NB4 (cell line): ENCODE measurements around the gene ACTA2.

Source experiments
- DNase-seq: peaks from one replicate; pipeline ENCODE4 v3.0.0; 2010; ENCODE audit warnings: low read depth
- H3K4me3 ChIP-seq: one replicate; pipeline ENCODE4 v1.5.1; 2011; ENCODE audit warnings: mild to moderate bottlenecking, low read depth, low read length, moderate library complexity
- MYC ChIP-seq: IDR thresholded peaks from 2 replicates; pipeline ENCODE4 v1.6.1; 2011; ENCODE audit warnings: low read depth, low read length
- POLR2A ChIP-seq: IDR thresholded peaks from 2 replicates; pipeline ENCODE4 v1.6.1; 2011; ENCODE audit warnings: mild to moderate bottlenecking; ENCODE audit not compliant: insufficient read length; ENCODE audit errors: extremely low read depth
- TF ChIP-seq, protein P1 (sequence below): IDR thresholded peaks from 2 replicates; pipeline ENCODE4 v1.6.1; 2011; ENCODE audit warnings: low read depth, low read length
- TF ChIP-seq, protein P2 (sequence below): IDR thresholded peaks from one replicate; pipeline ENCODE4 v1.5.1; 2012; ENCODE audit warnings: low read depth, low read length

Gene ACTA2

DNA sequence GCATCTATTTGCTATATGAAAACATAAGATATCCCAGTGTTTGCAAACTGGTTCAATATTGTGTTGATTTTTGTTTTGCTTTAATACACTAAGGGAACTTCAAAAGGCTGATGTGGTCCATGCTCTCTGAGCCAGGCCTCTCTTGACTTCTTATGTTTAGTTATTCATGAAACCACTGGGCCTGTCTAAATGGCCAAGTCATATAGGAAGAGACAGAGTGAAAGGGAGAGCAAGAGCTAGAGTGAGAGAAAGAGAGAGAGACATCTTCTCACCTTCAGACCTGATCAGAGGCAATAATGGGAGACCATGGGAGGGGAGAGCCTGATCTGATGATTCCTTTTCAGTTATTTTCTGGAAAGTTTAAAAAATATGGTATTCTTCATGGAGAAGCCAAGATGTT is 32.0 kb upstream of the ACTA2 start:
- H3K4me3 ChIP-seq = no peak overlapping the region
- TF ChIP-seq POLR2A = no peak
- no peak for TF ChIP-seq MYC
- TF ChIP-seq, protein P1, sequence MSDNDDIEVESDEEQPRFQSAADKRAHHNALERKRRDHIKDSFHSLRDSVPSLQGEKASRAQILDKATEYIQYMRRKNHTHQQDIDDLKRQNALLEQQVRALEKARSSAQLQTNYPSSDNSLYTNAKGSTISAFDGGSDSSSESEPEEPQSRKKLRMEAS = no peak
- TF ChIP-seq, protein P2, sequence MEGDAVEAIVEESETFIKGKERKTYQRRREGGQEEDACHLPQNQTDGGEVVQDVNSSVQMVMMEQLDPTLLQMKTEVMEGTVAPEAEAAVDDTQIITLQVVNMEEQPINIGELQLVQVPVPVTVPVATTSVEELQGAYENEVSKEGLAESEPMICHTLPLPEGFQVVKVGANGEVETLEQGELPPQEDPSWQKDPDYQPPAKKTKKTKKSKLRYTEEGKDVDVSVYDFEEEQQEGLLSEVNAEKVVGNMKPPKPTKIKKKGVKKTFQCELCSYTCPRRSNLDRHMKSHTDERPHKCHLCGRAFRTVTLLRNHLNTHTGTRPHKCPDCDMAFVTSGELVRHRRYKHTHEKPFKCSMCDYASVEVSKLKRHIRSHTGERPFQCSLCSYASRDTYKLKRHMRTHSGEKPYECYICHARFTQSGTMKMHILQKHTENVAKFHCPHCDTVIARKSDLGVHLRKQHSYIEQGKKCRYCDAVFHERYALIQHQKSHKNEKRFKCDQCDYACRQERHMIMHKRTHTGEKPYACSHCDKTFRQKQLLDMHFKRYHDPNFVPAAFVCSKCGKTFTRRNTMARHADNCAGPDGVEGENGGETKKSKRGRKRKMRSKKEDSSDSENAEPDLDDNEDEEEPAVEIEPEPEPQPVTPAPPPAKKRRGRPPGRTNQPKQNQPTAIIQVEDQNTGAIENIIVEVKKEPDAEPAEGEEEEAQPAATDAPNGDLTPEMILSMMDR = no peak
- DNase-seq = no peak

DNA sequence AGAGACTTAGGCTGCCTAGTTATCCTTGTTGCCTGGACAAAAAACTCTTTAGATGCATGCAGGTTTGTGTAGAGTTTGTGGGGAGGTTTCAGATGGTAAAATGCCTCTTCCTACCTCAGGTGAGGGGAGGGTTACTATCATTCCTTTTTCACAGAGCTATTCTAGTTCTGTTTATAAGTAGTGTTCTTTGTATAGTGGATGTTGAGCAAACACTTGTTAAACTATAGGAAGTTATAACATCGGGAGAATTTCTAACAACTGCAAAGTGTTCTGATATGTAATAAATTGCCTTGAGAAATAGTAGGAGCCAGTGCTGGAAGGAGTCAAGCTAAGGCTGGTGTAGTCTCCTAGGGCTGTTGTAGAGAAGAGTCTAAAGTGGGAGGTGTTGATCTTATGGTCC is 31.4 kb upstream of the ACTA2 start:
- H3K4me3 ChIP-seq = no peak overlapping the region
- DNase-seq = no peak
- TF ChIP-seq MYC = no peak
- TF ChIP-seq, protein P2 = no peak
- TF ChIP-seq, protein P1 = no peak
- TF ChIP-seq POLR2A = no peak

DNA sequence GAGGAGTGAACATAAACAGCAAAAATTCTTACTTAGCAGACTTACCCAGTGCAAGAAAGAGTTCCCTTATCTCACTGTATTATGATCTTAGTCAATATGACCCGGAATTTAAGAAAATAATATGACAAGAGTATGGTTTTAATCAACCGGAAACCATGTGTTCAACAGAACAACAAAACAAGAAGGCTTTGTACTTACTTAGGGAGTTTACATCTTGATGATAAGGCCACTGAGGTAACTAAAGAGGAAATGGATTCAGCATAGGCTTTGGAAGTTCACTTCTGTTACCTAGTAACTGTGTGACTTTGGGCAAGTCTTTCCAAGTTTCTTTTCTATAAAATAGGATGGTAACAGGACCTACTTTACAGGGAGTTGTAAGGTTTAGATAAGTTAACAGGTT is 30.6 kb upstream of the ACTA2 start:
- H3K4me3 ChIP-seq = no peak overlapping the region
- no peak for DNase-seq
- TF ChIP-seq, protein P1 = no peak
- no peak for TF ChIP-seq POLR2A
- TF ChIP-seq, protein P2 = no peak
- TF ChIP-seq MYC = no peak

DNA sequence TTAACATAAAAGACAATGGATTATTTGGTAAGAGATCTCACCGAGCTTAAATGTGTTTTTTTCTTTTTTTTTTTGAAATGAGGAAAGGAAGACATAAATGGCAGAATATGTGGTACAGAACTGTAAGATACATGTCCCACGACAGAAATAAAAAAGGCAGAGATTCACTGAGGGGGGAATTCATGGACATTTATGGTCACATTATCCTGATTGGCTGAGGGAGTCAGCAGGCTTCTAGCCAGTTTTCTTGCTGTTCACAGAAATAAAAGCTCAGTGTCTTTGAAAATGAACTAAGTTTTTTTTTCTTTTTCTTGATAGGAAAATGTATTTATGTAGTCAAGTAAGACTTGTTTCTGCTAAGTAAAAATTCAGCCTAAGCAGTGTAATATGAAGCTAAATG is 29.8 kb upstream of the ACTA2 start:
- H3K4me3 ChIP-seq = no peak overlapping the region
- DNase-seq = no peak
- TF ChIP-seq, protein P2 = no peak
- no peak for TF ChIP-seq POLR2A
- TF ChIP-seq MYC = no peak
- TF ChIP-seq, protein P1 = no peak

DNA sequence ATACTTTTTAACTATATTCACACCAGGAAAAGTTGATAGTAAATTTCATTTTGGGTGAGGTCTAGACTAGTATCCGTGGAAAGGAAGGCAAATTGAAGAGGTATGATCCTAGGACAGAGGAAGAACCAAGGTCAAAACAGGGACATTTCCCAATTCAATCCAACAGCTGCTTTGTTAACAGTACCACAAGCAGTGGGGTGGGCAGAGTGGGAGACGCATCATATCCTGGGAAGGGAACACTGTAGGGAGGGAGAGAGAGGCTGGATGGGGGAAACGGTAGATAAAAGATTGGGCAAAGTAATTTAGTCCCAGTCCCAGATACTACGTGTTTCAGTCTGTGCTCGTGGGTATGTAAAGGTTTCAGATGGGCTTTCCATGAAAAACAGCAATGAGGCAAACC is 28.9 kb upstream of the ACTA2 start:
- H3K4me3 ChIP-seq = no peak overlapping the region
- TF ChIP-seq MYC = no peak
- TF ChIP-seq POLR2A = no peak
- TF ChIP-seq, protein P2 = no peak
- TF ChIP-seq, protein P1 = no peak

DNA sequence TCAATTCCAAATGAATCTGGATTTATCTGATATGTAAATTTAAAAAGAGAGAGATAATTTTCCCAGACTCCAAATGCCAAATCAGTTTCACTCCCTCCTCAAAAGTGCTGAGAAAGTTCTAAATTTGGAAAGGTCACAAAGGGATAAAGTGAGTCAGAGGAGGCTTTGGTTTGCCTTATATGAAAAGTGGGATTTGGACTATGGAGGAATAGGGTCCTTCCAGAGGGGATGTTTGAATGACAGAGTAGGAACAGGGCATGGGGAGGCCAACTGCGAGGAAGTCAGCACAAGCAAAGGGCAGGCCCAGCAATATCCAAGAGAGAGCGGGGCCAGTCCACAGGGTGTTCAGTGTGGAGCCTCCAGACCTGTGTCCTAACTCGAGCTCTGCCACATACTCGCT is 28.2 kb upstream of the ACTA2 start:
- H3K4me3 ChIP-seq = no peak overlapping the region
- no peak for TF ChIP-seq POLR2A
- TF ChIP-seq, protein P2 = no peak
- TF ChIP-seq MYC = no peak
- TF ChIP-seq, protein P1 = no peak
- DNase-seq = no peak

More for the DNA sequence above, 28.9 kb upstream of the ACTA2 start:
- DNase-seq = no peak
